ENCODE data around the gene LPO.

DNA sequence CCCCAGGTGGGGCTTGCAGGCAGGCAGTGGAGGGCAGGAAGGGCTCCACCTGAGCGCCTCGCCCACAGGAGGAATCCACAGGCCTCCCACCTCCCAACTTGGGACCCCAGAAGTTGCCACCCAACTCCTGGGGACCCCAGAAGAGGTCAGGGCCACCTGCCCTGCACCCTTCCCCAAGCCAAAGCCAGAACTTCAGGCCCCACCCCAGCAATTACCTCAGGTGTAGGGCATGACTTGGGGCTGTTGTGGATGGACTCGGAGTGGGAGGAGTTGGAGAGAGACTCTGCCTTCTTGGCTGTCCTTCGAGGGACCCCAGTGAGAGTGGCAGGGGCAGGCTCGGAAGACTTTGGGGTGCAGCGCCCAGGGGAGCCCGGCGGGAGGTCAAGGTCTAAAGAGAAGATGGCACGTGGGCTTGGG is 79.7 kb downstream of the LPO start:
- TF ChIP-seq, protein P1, sequence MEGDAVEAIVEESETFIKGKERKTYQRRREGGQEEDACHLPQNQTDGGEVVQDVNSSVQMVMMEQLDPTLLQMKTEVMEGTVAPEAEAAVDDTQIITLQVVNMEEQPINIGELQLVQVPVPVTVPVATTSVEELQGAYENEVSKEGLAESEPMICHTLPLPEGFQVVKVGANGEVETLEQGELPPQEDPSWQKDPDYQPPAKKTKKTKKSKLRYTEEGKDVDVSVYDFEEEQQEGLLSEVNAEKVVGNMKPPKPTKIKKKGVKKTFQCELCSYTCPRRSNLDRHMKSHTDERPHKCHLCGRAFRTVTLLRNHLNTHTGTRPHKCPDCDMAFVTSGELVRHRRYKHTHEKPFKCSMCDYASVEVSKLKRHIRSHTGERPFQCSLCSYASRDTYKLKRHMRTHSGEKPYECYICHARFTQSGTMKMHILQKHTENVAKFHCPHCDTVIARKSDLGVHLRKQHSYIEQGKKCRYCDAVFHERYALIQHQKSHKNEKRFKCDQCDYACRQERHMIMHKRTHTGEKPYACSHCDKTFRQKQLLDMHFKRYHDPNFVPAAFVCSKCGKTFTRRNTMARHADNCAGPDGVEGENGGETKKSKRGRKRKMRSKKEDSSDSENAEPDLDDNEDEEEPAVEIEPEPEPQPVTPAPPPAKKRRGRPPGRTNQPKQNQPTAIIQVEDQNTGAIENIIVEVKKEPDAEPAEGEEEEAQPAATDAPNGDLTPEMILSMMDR (IDR thresholded peaks at IDR 0.05; ENCODE audit: extremely low read depth in 1 of 2, insufficient read depth in 1 of 2, low read depth in 1 of 2, low read length in 2 of 2): no peak
- TF ChIP-seq POLR2A (IDR thresholded peaks at IDR 0.05; ENCODE audit: low read depth, low read length): no peak
- TF ChIP-seq EZH2 (IDR thresholded peaks at IDR 0.05; ENCODE audit: borderline replicate concordance, low read depth, low read length, severe bottlenecking): no peak
- TF ChIP-seq, protein P2, sequence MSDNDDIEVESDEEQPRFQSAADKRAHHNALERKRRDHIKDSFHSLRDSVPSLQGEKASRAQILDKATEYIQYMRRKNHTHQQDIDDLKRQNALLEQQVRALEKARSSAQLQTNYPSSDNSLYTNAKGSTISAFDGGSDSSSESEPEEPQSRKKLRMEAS (IDR thresholded peaks at IDR 0.05; ENCODE audit: insufficient read depth, insufficient read length): no peak
- no peak for TF ChIP-seq POLR2AphosphoS5 (IDR thresholded peaks at IDR 0.05; ENCODE audit: insufficient read depth, low read depth, low read length)
- no peak for TF ChIP-seq FOS (IDR thresholded peaks at IDR 0.05; ENCODE audit: borderline replicate concordance, insufficient read depth, low read length)

Measured in endothelial cell of umbilical vein (primary cell).